ENCODE results near the gene HLA-B.

GRCh38 chr6:31336896-31337496 lies 20.0 kb downstream of the HLA-B start:
- TF ChIP-seq CEBPB (IDR thresholded peaks at IDR 0.05) (no peak), CTCF (IDR thresholded peaks at IDR 0.05) (no peak), E2F6 (IDR thresholded peaks at IDR 0.05; ENCODE audit: borderline replicate concordance, low read depth) (no peak), ZNF302 (CRISPR knock-in tag; IDR thresholded peaks at IDR 0.05) (no peak), POLR2A (IDR thresholded peaks at IDR 0.05; ENCODE audit: low read length) (no peak), BCL3 (IDR thresholded peaks at IDR 0.05) (no peak), CHD2 (IDR thresholded peaks at IDR 0.05; ENCODE audit: low read length, partially characterized antibody) (no peak), FOSL2 (IDR thresholded peaks at IDR 0.05) (no peak), FOSL2 (CRISPR knock-in tag; IDR thresholded peaks at IDR 0.05) (no peak)

Data from A549 (cell line).